22Rv1 (cell line): Measurements from ENCODE around the gene TCF4.

Source experiments
- CTCF ChIP-seq: fragments of 450-650 bp; IDR thresholded peaks from 2 replicates; pipeline ENCODE4 v1.5.1; 2017; ENCODE audit warnings: mild to moderate bottlenecking
- ZFX ChIP-seq: fragments of 450-650 bp; IDR thresholded peaks from 2 replicates; pipeline ENCODE4 v1.6.1; 2017; ENCODE audit warnings: antibody characterized with exemption, borderline replicate concordance

- no peak for TF ChIP-seq CTCF
- TF ChIP-seq ZFX = no peak
Observed at GRCh38 chr18:55362303-55362702, 225.7 kb downstream of the TCF4 start.
